Mesodermal cell (in vitro differentiated cells): Measurements from ENCODE around the gene LPCAT3.
"Not testable (repeated sequence)": the region's sequence is repeated elsewhere in the genome, so short reads cannot be mapped to it uniquely, and the experiment has no call there.

Experiments
- H3K27ac ChIP-seq: 2 replicates; pipeline ENCODE4 v1.7.0; 2013; ENCODE audit warnings: mild to moderate bottlenecking, low read depth, low read length, moderate library complexity; ENCODE audit not compliant: severe bottlenecking
- H3K36me3 ChIP-seq: 2 replicates; pipeline ENCODE4 v1.7.1; 2013; ENCODE audit warnings: mild to moderate bottlenecking, low read length, moderate library complexity; ENCODE audit not compliant: control insufficient read depth, insufficient read depth
- H3K4me1 ChIP-seq: one replicate; pipeline ENCODE4 v1.7.1; 2013; ENCODE audit warnings: mild to moderate bottlenecking, low read length; ENCODE audit not compliant: insufficient read depth, control insufficient read depth, poor library complexity, severe bottlenecking
- H3K4me3 ChIP-seq: 2 replicates; pipeline ENCODE4 v1.7.0; 2013; ENCODE audit warnings: low read length, control low read depth, mild to moderate bottlenecking; ENCODE audit not compliant: insufficient read depth, poor library complexity, severe bottlenecking; ENCODE audit errors: extremely low read depth
- H3K9me3 ChIP-seq: 2 replicates; pipeline ENCODE4 v1.7.1; 2013; ENCODE audit warnings: mild to moderate bottlenecking, low read length, moderate library complexity; ENCODE audit not compliant: control insufficient read depth
- WGBS, 2 experiments: methylation state at CpG; one replicate each; pipeline ENCODE4 v1.1.5; 2013; ENCODE audit warnings: missing lambda C conversion rate in 2 of 2; ENCODE audit not compliant: insufficient coverage in 2 of 2; 5-methylcytosine and 5-hydroxymethylcytosine counted together

LPCAT3 gene

GRCh38 chr12:7015555-7016370, 2.5 kb downstream of the LPCAT3 start:
- Histone ChIP-seq H3K4me1 (peaks cover 5% of the 10 kb centered on the region), H3K9me3 (no peaks in the 10 kb centered on the region), H3K4me3 (no peak overlapping the region), H3K27ac (no peak overlapping the region), H3K36me3 (peaks cover 12% of the 10 kb centered on the region)
- 91 to 93% methylated on average over 3 to 4 of the region's 6 CpGs for WGBS, 2 experiments

GRCh38 chr12:7013101-7013500, 5.2 kb downstream of the LPCAT3 start:
- 96 to 97% methylated on average over 3 of the region's 3 CpGs for WGBS, 2 experiments
- Histone ChIP-seq H3K9me3 (no peaks in the 10 kb centered on the region), H3K4me3 (no peak overlapping the region), H3K36me3 (peaks cover 25% of the 10 kb centered on the region), H3K4me1 (peaks cover 5% of the 10 kb centered on the region), H3K27ac (no peak overlapping the region)

GRCh38 chr12:7012024-7012607, 6.2 kb downstream of the LPCAT3 start:
- Histone ChIP-seq H3K27ac (no peak overlapping the region), H3K9me3 (no peaks in the 10 kb centered on the region), H3K36me3 (peaks cover 25% of the 10 kb centered on the region), H3K4me3 (no peak overlapping the region), H3K4me1 (peaks cover 2% of the 10 kb centered on the region)
- WGBS, 2 experiments, result 90 to 100% methylated on average over 3 of the region's 4 CpGs

GRCh38 chr12:7011398-7011797, 6.9 kb downstream of the LPCAT3 start:
- peaks cover 23% of the 10 kb centered on the region for H3K36me3 ChIP-seq
- not testable (repeated sequence) for H3K9me3 ChIP-seq, H3K4me1 ChIP-seq, H3K27ac ChIP-seq, H3K4me3 ChIP-seq
- 75 to 90% methylated on average over 2 of the region's 4 CpGs for WGBS, 2 experiments

- Histone ChIP-seq H3K27ac (no peak overlapping the region), H3K9me3 (no peaks in the 10 kb centered on the region), H3K36me3 (peaks cover 22% of the 10 kb centered on the region), H3K4me1 (no peaks in the 10 kb centered on the region), H3K4me3 (no peak overlapping the region)
These were observed 8.8 kb downstream of the LPCAT3 start for GRCh38 chr12:7009512-7009911.

- Histone ChIP-seq H3K27ac (no peak overlapping the region), H3K4me3 (no peak overlapping the region), H3K4me1 (no peaks in the 10 kb centered on the region), H3K36me3 (peaks cover 18% of the 10 kb centered on the region), H3K9me3 (no peaks in the 10 kb centered on the region)
- WGBS, 2 experiments, result 94 to 100% methylated on average over 2 of the region's 2 CpGs
These were observed 9.4 kb downstream of the LPCAT3 start for GRCh38 chr12:7008864-7009263.

GRCh38 chr12:7006639-7007038, 11.6 kb downstream of the LPCAT3 start:
- Histone ChIP-seq H3K4me1 (no peaks in the 10 kb centered on the region), H3K4me3 (no peak overlapping the region), H3K9me3 (no peaks in the 10 kb centered on the region), H3K27ac (no peak overlapping the region), H3K36me3 (peaks cover 16% of the 10 kb centered on the region)
- WGBS, 2 experiments, result 85 to 100% methylated on average over 1 to 2 of the region's 3 CpGs

GRCh38 chr12:7005311-7005710, 13.0 kb downstream of the LPCAT3 start:
- Histone ChIP-seq H3K27ac (no peak overlapping the region), H3K4me1 (no peaks in the 10 kb centered on the region), H3K36me3 (peaks cover 22% of the 10 kb centered on the region), H3K4me3 (no peak overlapping the region), H3K9me3 (no peaks in the 10 kb centered on the region)
- WGBS, 2 experiments, result no CpG with 5 or more reads among the region's 2 CpGs

- Histone ChIP-seq H3K4me1 (no peaks in the 10 kb centered on the region), H3K27ac (no peak overlapping the region), H3K36me3 (peaks cover 25% of the 10 kb centered on the region), H3K4me3 (no peak overlapping the region), H3K9me3 (no peaks in the 10 kb centered on the region)
- no CpG with 5 or more reads among the region's 2 CpGs for WGBS, 2 experiments
These were observed 13.4 kb downstream of the LPCAT3 start for GRCh38 chr12:7004840-7005239.

GRCh38 chr12:7004287-7004803, 13.9 kb downstream of the LPCAT3 start:
- H3K36me3 ChIP-seq, result peaks cover 29% of the 10 kb centered on the region
- 94 to 100% methylated on average over 1 to 2 of the region's 2 CpGs for WGBS, 2 experiments
- no peaks in the 10 kb centered on the region for H3K4me1 ChIP-seq
- H3K27ac ChIP-seq, result no peak overlapping the region
- no peak overlapping the region for H3K4me3 ChIP-seq
- no peaks in the 10 kb centered on the region for H3K9me3 ChIP-seq
